ENCODE measurements around the gene PSD4. TPM values are rescaled to one million over a fixed set of nuclear protein-coding genes. Genes with fewer than 3 reads are reported as not detected.
A peak's percentile ranks its signal among the peaks of the same experiment; 100 is the strongest.

PSD4 gene
- total RNA-seq, 1 donor from 2014 or later = 39.0 TPM

DNA sequence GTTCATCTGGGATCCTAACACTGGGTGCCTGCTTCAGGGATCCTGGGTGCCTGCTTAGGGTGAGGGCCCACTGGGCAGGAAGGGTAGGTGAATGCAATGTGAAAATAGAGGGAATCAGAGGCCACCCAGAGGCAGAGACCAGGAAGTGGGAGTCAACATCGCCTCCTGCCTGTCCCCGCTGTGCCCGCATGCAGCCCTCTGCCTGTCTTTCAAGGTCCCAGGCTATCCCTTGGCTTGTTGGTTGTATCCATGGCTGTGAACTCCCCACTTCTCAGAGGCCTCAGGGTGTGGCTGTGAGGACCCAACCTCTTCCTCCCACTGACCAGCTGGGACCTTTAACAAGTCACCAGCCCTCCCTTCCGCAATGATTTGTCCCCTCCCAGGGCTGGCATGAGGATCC, 26.5 kb downstream of the PSD4 start:
- Histone ChIP-seq H3K4me1 (peaks cover 22% of the 10 kb centered on the region), H3K9me3 (no peaks in the 10 kb centered on the region), H3K27ac (peak overlapping the region; percentile 85), H3K4me3 (no peak overlapping the region), H3K36me3 (no peaks in the 10 kb centered on the region), H3K27me3 (no peaks in the 10 kb centered on the region)
- no peak for DNase-seq (ENCODE audit: extremely low spot score in 2 of 2)
- intact Hi-C loops (cut with DNase I) = no loop called here
- TF ChIP-seq, protein P1, sequence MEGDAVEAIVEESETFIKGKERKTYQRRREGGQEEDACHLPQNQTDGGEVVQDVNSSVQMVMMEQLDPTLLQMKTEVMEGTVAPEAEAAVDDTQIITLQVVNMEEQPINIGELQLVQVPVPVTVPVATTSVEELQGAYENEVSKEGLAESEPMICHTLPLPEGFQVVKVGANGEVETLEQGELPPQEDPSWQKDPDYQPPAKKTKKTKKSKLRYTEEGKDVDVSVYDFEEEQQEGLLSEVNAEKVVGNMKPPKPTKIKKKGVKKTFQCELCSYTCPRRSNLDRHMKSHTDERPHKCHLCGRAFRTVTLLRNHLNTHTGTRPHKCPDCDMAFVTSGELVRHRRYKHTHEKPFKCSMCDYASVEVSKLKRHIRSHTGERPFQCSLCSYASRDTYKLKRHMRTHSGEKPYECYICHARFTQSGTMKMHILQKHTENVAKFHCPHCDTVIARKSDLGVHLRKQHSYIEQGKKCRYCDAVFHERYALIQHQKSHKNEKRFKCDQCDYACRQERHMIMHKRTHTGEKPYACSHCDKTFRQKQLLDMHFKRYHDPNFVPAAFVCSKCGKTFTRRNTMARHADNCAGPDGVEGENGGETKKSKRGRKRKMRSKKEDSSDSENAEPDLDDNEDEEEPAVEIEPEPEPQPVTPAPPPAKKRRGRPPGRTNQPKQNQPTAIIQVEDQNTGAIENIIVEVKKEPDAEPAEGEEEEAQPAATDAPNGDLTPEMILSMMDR (IDR thresholded peaks at IDR 0.05) = no peak
- TF ChIP-seq POLR2A (IDR thresholded peaks at IDR 0.05) (no peak), POLR2AphosphoS5 (IDR thresholded peaks at IDR 0.05; ENCODE audit: insufficient read depth in 1 of 2, low read depth in 1 of 2) (no peak)

DNA sequence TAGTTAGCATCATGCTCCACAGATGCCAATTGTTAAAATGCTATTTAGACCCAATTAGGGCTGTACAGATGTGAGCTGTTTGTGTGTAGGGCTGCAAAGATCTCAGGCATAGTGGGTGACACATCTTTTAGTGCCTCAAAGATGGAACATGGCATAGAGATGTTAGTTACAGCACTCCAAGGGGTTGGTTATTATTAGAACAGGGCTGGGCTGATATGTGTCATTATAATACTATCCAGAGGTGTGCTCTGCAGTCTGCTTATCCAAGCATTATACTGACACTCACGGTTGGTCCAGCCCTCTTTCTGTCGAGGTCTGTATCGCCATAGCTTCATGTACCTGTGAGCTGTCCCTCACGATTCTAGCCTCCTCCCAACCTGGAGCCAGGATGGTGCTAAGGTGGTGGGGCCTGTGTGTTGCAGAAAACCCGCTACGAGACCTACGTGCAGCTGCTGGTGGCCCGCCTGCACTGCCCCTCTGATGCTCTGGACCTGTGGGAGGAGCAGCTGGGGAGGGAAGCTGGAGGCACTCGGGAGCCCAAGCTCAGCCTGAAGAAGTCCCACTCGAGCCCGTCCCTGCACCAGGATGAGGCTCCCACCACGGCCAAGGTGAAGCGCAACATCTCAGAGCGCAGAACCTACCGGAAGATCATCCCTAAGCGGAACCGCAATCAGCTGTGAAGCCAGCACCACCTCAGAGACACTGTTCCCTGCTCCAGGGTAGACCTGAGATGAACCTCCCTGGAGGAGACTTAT, 27.1 kb downstream of the PSD4 start:
- no peak overlapping the region for H3K4me3 ChIP-seq
- peaks cover 22% of the 10 kb centered on the region for H3K4me1 ChIP-seq
- no peaks in the 10 kb centered on the region for H3K36me3 ChIP-seq
- no peaks in the 10 kb centered on the region for H3K9me3 ChIP-seq
- TF ChIP-seq, protein P1 (IDR thresholded peaks at IDR 0.05) = no peak
- TF ChIP-seq POLR2AphosphoS5 (IDR thresholded peaks at IDR 0.05; ENCODE audit: insufficient read depth in 1 of 2, low read depth in 1 of 2) = no peak
- no peak for TF ChIP-seq POLR2A (IDR thresholded peaks at IDR 0.05)
- no peak for DNase-seq (ENCODE audit: extremely low spot score in 2 of 2)
- H3K27ac ChIP-seq = peak overlapping the region; percentile 85
- intact Hi-C loops (cut with DNase I) = no loop called here
- no peaks in the 10 kb centered on the region for H3K27me3 ChIP-seq

DNA sequence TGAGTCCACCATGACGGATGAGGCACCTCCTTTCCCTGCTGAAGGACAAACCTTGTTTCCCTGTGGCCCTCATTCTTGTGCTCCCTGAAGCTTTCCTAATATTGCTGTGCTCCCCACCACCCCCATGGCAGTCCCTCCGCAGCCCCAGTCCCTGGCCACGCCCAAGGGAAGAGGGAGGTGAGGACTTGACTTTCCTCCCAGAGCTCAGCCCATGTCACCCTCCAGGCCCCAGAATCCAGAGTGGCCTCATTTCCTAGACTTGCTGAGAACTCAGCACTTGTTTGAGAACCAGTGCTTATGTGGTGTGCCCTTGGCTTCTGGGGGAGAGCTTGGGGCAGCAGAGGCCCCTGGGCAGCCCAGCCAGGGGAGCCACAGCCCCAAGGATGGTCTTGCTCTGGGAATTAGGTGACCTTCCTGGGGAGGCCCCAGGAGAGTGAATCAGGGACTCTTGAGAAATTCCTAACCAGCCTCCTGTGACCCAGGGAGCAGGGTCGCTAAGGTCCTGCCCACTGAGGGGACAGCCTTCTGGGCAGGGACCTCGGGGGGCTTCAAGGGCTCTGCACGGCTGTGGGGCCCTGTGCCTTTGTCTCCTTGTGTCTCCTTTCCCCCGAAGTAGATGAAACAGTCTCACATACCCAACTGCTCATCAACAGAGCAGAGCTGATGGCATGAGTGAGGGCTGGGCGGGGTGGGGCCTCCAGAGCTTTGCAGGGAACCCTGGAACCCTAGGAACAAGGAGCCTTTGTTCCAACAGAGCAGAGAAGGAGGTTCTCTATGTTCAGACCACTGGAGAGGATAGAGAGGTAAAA, 27.9 kb downstream of the PSD4 start:
- Histone ChIP-seq H3K9me3 (no peaks in the 10 kb centered on the region), H3K4me1 (peaks cover 22% of the 10 kb centered on the region), H3K4me3 (no peak overlapping the region), H3K36me3 (no peaks in the 10 kb centered on the region), H3K27ac (peak overlapping the region; percentile 85), H3K27me3 (no peaks in the 10 kb centered on the region)
- intact Hi-C loops (cut with DNase I) = no loop called here
- no peak for DNase-seq (ENCODE audit: extremely low spot score in 2 of 2)
- TF ChIP-seq POLR2A (IDR thresholded peaks at IDR 0.05) (no peak), POLR2AphosphoS5 (IDR thresholded peaks at IDR 0.05; ENCODE audit: insufficient read depth in 1 of 2, low read depth in 1 of 2) (no peak)
- TF ChIP-seq, protein P1 (IDR thresholded peaks at IDR 0.05) = no peak

DNA sequence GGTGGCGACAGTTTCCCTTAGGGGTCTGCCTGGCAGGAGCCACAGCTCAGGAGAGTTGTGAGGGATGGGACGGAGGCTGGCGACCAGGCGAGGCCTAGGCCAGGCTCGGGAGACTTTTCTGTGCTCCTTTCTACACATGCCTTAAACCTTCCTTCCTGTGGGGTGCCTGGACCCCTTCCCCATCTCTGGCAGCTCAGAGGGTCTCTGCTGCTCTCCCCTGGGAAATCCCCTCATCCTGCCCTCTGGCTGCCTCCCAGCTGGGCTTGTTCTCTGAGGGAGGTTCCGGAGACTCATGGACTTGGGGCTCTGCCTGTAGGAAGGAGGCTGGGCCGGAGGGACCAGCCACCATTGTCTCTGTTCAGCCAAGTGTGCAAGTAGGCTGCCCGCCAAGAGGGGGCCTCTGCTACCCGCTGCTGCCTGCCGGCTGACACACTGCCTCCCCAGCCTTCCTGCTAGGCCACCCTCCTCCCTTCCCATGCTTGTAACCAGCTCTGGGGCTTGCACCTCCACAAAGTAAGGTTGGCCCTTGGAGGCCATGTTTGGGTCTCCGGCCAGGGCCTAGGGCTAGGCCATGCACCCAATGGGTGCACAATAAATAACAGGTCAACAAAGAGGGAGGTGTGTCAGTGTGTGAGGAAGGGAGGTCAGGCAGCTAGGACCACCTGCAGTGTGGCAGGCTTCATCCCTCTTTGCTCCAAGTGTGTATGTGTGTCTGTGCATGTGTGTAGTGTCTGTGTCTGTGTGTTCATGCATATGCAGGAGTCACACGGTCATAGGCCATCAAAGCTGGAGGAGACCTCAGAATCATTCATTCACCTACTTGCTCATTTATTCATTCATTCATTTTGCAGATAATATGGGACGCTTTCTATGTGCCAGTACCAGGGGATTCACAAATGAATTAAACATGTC, 28.8 kb downstream of the PSD4 start:
- H3K9me3 ChIP-seq = no peaks in the 10 kb centered on the region
- no peak for TF ChIP-seq POLR2A (IDR thresholded peaks at IDR 0.05)
- TF ChIP-seq POLR2AphosphoS5 (IDR thresholded peaks at IDR 0.05; ENCODE audit: insufficient read depth in 1 of 2, low read depth in 1 of 2) = no peak
- TF ChIP-seq, protein P1 (IDR thresholded peaks at IDR 0.05) = no peak
- DNase-seq (ENCODE audit: extremely low spot score in 2 of 2) = no peak
- intact Hi-C loops (cut with DNase I) = no loop called here
- H3K27me3 ChIP-seq = no peaks in the 10 kb centered on the region
- no peak overlapping the region for H3K4me3 ChIP-seq
- H3K36me3 ChIP-seq = no peaks in the 10 kb centered on the region
- no peak overlapping the region for H3K27ac ChIP-seq
- peaks cover 22% of the 10 kb centered on the region for H3K4me1 ChIP-seq

All from vagina (tissue), 2 donors.